ENCODE measurements around the gene RPL10A.

RPL10A gene

DNA sequence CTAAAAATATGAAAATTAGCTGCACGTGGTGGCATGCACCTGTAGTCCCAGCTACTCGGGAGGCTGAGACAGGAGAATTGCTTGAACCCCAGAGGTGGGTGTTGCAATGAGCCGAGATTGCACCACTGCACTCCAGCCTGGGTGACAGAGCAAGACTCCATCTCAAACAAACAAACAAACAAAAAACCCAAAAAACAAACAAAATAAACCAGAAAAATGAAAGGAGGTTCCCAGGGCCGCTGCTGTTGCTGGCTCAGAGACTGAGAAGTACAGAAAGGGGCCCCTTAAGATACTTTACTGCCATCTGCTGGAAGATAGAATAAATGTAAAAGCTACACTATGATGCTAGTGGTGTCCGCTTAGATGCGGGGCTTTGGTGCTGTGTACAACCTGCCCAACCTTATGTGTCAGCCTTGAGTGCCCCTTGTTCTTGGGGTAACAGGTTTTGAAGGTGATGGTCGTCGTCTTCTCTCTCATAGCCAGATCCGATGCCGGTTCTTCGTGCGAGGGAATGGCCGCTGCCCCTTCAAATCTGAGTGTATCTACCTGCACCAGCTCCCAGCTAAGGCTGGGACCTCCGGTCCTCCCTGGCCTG is 18.8 kb upstream of the RPL10A start:
- DNase-seq, result peak; percentile 9

DNA sequence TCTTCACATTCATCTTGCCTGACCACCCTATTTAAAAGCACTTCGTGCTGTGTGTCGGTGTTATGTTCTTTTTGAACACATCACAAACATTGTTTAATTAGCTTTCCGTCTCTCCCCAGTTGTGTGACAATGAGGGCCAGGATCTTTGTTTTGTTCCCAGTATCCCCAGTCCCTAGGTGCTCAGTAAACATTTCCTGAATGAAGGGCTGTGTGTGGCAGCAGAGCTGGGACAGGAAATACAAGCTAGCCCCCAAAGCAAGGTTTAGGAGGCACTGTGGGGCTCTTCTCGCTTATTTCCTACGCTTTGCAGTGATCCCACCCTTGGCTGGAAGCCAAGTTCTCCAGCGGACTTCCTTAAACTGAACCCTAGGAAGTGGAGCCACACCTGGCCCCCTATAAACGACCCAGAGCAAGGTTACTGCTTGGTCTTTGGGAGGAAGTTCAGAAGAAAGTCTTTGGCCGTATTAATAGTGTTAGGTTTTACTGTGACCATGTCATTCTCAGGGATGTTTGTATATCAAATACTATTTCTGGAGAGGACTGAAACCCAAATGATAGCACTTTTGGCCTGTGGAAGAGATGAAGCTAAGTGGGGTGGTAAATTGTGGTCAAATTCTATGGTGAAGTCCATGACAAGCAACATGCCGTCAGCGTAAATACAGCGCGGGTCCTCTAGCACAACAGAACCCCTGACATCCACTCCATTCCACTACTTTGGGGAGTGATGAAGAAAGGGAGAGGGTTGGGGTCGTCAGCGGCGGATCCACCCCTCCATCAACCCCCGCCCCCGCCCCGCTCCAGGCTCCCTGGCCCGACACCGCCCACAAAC is 16.6 kb upstream of the RPL10A start:
- no peak for DNase-seq

DNA sequence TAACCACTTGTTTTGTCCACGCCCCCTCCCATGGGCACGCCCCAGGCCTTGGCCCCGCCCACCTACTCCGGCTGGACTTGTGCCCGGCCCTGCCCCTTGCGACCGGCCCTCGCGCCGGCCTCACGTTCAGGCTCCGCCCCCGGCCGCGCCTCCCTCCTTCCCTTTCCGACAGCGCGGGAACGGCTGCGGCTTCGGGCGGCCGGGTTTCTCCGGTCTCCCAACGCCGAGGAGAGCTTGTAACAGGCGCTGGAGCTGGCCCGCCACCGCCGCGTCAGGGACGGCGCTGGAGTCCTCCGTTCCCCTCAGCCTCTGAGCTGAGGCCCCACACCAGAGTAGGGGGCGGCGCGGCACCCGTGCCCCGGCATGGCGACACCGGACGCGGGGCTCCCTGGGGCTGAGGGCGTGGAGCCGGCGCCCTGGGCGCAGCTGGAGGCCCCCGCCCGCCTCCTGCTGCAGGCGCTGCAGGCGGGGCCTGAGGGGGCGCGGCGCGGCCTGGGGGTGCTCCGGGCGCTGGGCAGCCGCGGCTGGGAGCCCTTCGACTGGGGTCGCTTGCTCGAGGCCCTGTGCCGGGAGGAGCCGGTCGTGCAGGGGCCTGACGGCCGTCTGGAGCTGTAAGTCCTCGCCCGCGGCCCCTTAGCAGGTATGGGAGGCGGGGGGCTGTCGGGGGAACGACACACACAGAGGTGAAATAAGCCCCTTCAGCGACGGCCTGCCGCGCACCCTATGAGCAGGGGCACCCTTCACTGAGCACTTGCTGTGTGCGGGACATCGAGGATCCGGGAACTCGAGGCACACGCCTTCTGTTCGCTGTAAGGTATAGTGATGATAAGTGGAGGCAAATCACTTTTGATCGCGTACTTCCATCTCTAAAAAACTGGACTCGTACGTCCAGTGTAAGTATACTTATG is 15.8 kb upstream of the RPL10A start, which contains the start of gene FANCE:
FANCE (plus strand) TSS at position 156 of the 908 bp plus-strand sequence; CDS start at position 364, 208 bp downstream.
- peak; percentile 93 for DNase-seq

DNA sequence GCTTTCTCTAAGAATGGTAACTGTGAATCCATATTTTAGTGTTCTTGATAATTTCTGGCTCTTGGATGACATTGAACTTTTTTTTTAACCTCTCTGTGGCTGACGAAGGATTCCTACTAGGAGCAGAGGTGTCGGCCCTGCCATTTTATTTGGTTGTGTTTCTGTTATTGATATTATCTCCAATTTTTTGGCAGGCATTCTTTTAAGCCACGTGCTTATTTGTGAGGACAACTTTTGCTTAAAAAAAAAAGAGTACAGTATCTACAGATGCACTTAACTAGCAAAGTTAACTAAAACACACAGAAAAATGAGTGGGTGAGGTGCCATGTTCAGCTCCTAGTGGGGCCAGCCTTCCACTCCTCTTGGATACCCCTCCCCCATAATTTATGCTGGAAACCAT is 15.0 kb upstream of the RPL10A start:
- DNase-seq, result no peak

DNA sequence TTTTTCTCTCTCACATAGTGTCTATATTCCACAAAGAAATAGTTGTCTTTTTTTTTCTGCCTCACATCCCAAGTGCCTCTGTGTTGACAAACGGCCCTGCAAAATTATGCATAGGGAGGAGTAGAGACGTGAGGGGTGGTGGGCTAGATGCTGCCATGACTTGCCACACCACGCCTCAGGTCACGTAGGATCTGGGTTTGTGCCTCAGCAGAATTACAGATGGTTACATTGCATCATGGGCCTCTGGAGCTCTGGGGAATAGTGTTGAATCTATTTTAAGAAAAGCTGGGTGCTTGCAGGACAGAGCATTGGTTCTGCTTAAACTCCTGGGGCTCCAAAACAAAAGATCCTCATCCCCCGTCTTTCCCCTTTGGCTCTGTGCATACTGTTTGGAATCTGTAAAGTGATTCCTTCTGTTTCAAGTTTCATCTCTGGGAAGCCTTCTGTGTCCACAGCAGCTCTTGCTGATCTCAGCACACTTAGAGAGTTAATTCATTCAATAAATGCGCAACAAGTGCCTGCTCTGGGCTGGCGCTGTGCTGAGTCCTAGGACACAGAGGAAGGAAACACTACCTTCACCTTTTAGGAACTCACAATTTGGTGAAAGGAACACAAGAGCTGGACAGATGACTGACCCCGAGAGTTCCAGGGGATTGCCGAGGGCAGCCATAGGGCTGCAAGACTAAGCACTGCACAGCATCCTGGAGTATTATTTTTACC is 13.7 kb upstream of the RPL10A start:
- no peak for DNase-seq

DNA sequence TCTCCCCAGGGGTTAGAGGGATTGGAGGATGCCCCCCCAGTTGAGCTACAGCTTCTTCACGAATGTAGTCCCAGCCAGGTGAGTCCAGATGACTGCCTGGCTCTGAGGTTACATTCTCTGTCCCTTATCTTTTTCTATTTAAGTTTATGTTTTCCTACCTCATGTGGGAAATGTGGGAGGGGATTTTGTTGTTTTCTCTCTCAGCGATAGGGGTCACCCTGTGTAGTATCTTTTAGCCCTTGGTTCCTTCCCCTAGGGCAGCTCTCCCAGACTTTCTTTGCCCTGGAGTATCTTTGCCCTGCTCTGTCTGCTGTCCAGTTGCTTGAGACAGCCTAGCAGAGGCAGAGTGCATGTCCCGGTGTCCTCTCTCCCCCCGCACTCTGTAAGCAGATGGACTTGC is 10.3 kb upstream of the RPL10A start:
- DNase-seq, result no peak

DNA sequence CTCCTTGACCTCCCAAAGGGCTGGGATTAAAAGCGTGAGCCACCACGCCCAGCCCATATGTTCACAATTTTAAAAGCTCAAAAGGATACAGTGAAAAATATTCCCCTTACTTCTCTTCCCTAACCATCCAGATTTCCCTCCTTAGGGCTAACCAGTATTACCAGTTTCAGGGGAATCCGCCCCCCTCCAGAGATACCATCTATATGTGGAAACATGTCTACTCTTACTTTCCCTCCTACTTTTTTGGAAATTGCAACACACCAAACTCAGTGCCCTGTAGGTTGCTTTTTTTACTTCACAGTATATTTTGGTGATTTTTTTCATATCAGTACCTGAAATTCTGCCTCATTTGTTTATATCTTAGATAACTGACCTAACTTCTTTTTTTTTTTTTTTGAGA is 6.9 kb upstream of the RPL10A start:
- no peak for DNase-seq

DNA sequence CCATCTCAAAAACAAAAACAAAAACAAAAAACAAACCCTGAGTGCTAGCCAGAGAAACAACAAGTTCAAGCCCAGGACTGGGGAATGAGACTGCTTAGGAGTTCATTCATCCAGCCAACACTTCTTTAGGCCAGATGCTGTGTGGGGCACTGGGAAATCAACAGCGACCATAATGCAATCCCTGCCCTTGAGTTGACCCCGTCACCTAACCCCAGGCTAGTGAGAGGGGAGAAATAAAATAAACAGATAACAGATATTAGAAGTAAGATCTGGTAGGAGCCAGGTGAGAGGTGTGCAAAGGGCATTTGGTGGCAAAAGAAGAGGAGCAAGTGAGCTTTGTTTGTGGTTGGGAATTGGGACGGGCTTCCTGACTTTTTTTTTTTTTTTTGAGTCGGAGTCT is 4.9 kb upstream of the RPL10A start:
- DNase-seq, result no peak

DNA sequence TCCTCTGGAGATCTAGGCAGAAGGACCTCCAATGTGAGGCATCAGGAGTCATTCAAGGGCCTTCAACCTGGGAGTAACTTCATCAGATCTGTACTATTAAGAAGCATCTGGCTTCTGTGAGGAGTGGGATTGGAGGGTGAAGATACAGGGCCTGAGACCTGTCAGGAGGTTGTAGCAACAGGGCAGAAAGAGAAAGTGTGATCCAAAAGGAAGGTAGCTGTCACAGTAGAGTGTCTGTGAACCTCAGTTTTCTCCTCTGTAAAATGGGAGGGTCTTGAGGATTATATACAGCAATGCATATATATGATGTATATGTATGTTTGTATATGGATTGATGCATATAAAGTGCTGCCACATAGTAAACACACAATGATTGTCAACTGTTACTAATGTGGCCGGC is 2.6 kb upstream of the RPL10A start:
- no peak for DNase-seq

DNA sequence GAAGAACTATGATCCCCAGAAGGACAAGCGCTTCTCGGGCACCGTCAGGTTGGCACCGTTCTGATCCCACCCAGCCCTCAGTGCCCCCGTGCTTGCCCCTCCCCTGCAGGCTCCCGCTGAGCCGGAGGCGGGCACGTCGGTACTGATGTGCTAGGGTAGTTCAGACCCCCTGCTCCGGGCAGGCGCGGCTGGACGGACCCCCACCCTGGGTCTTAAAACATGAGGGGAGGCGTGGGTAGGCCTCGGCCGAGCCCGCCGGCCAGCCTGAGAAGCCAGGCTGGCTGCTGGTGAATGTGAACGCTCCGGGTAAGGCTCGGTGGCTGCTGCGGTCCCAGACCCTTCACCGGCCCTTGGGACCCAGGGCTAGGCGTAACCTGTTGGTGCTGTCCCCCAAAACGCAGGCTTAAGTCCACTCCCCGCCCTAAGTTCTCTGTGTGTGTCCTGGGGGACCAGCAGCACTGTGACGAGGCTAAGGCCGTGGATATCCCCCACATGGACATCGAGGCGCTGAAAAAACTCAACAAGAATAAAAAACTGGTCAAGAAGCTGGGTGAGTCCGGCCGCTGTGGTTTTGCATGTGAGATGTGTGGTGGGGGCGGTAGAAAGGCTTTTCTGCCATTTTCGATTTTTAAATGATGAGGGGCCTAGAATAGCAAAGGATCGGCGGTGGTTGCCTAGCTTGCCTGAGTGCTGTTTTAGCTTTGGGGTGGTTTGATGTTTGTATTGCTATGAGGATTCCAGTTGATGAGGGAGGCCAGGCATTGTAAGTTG is 964 bp downstream of the RPL10A start:
- DNase-seq, result peak; percentile 48

DNA sequence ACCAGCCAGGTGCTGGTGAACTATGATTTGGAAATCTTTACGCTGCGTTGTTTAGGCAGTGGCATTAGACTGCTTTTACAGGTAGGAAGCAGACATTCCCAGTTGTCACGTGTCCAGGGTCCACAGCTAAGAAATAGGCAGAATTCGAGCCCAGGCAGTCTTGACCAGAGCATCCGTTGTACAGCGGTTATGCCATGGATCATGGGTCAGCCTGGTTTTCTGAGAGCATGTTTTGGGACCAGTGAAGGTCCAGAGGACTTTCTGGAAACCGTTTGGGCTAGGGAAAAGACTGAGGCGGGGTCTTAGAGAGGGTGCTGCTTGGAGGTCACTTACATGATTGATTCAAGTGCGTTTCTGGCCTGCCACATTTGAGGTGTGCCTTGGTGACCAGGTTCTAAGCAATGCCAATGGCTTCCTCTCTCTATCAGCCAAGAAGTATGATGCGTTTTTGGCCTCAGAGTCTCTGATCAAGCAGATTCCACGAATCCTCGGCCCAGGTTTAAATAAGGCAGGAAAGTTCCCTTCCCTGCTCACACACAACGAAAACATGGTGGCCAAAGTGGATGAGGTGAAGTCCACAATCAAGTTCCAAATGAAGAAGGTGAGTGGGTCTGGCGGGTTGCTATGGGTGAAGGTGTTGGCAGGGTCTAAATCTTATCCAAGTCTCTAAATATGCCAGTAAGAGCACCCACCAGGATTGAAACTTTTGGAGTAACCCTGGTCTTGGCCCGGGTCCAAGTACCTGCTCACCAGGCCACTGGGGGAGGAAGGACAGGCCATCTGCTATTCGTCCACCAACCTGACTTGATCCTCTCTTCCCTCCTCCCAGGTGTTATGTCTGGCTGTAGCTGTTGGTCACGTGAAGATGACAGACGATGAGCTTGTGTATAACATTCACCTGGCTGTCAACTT is 1.8 kb downstream of the RPL10A start:
- DNase-seq, result peak; percentile 22

DNA sequence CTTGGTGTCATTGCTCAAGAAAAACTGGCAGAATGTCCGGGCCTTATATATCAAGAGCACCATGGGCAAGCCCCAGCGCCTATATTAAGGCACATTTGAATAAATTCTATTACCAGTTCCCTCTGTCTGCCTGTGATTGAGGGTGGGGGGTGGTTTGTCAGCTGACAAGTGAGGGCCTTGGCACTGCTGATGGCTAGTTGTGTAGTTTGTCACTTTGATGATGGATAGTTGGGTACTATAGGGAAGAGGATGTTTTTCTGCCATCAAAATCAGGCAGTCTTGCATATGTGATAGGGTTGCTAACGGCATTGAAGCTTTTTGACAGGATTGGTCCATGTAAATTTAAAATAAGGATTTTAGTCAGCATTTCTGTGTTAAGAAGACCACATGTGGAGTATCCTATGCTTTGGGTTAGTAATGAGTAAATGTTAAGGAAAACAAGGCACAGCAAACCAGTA is 2.5 kb downstream of the RPL10A start:
- no peak for DNase-seq

DNA sequence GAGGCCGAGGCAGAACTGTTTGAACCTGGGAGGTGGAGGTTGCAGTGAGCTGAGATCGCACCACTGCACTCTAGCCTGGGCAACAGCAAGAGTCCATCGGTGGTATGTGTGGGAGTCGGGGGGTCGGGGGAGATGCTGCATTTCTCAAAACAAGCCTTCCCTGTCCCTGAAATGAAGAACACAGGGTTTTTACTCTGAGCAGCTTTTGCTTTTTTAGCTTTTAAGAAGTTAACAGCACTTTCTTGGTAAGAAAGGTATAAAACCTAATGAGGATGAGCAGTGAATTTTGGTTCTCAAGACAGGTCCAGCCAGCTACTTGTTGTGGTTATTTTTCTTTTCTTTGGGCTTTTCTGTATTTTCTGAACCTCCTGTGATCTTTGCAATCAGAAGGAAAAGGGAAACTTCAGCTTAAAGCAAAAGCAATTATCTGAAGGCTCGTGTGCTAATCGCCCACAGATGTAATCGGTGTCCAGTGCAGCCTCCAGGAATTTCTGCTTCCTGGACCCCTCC is 3.7 kb downstream of the RPL10A start:
- DNase-seq, result no peak

DNA sequence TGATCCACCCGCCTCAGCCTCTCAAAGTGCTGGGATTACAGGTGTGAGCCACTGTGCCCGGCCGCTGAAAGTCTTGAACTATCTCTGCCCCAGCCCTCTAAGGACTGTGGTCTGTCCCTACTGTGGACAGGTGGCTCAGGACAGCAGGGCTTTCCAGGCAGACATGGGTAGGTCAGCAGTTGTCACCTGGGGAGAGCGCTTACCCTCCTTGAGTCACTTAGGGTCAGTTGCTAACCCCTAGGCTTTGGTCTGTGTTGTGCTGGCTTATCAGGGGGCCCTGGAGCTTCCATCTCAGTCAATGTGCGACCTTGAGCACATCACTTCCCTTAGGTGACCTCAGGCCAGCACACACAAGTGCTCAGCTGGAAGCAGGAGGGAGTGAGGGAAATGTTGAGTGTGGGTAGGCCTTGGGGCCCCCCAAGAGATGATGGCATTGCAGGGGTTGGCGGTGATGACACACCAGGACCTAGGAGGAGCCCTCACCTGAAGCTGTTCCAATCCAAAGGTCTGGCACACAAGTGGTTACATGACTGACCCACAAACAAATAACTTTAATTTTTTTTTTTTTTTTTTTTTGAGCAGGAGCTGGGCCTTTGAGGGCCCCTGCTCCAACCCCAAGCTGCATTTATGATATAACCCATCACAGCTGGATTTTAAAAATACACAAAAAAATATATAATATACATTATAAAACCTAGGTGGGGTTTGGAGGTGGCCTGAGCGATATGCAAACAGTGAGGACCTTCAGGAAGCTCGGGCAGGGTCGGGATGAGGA is 5.1 kb downstream of the RPL10A start:
- DNase-seq, result peak; percentile 33

DNA sequence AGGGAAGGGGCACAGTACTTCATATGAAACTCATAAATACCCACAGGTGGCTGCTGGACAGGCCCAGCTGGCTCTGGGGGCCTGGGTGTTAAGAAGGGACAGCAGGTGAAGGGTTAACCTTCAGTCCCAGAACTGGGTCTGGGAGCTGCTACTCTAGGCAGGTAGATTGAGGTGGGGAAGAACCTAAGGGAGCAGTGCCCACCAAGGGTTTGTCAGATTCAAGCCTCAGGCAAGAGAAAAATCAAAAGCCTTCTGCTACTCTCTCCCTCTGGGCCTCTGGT is 5.6 kb downstream of the RPL10A start:
- DNase-seq, result peak; percentile 17

DNA sequence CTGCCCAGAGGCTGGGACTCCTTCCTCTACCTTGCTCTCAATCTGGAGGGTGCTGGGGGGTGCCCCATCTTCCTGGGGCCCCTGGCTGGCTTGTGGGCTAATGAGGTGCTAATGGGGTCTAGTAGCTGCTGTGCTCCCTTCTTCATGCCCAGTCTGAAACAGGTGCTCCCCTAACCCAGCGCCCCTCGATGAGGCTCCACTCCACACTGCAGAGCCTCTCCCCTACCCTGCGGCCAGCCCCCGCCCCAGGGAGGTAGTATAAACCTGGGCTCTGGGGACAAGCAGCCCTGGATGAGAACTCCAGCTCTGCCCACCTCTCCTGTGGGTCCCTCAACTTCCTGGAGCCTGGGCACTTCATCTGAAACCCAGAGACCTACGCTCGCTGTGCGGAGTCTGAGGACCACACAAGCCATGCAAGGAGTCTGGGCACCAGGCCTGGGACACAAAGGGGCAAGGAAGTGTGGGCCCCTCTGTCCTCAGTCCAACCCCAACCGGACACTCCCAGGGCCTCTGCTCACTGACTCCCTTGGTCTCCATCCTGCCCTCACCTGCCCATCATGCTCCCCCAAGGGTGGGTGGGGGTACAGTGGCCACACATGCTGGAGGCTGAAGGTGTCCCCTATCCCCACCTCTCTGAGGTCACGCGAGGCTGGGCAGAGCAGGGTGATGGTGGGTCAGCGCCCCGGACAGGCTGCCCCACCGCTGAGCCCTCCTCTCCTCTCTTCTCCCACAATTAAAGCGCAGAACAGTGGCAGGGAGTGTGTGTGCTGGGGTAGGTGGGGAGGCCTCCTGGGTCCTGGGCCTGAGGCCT is 6.1 kb downstream of the RPL10A start:
- DNase-seq, result peak; percentile 26

DNA sequence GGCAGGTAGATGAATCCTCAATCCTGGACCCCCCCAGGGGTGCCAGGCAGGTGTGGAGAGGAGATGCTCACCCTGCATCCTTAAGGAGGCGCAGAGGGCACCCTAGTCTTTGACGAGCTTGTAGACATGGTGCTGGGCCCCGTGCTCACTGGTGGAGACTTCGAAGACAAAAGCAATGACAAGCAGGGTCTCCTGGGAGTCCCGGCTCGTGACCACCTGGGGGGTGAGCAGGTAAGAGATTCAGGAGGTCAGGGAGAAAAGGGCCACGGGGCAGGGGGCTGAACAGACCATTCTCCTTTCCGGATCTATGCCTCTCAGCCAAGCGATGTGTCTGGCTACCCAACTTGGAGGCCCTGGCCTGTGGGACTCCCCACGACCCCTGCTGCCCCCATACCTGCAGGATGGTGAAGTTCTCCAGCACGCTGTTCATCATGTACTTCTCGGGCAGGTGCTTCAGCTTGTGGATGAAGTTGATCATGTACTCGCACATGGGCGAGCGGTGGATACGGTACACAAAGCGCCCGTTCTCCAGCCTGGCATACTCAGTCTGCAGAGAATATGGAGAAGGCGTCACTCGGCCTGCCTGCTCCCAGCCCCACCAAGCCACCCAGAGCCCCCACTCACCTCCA is 6.9 kb downstream of the RPL10A start:
- DNase-seq, result no peak

DNA sequence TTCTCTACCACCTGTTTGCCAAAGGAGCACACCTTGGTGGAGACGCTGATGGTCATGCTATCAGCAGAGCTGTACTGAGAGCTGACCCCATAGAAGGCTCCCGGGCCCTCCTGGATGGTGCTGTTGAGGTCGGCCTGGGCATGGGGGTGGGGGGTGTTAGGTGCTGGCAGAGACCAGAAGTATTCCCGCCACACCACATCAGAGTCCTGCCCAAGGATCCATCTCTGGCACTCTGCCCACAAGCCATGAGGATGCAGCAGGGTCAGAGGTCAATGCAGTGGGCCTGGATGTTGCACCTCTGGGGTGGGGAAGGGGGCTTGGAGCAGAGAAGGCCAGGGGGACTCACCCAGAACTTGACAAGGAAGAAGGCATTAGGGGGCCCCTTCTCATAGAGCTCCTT is 7.4 kb downstream of the RPL10A start:
- no peak for DNase-seq

DNA sequence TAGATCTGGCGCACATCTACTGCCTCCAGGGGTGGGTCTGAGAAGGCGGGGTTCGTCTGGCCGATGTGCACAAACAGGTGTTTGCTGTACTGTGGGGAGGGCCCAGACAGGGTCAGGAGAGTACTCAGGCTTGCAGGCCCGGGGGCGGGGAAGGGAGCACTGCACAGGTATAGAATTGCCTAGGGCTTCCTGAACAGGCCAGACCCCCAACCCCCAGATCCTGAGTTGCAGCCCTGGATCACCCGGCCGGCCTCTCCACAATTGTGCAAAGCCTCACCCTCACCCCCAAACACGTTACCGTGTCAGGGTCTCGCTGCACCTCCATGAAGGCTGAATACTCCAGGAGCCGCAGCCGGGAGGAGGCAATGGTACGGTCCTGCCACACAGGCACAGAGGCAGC is 7.8 kb downstream of the RPL10A start:
- no peak for DNase-seq

Data from stimulated activated CD4-positive, alpha-beta T cell treated with anti-CD3 and anti-CD28 coated beads, Interleukin-12 subunit alpha, Interleukin-12 subunit beta, amount 100 ng/mL, for 4 hours (primary cell).